PC-9 (cell line): ENCODE data around the gene MR1.

Experiments used
- CTCF ChIP-seq: fragments of 200-600 bp; sonication (generic); conservative IDR thresholded peaks from 2 replicates; pipeline ENCODE4 v1.6.1; 2017; ENCODE audit warnings: mixed run types, antibody characterized with exemption, mild to moderate bottlenecking, moderate library complexity
- EZH2 ChIP-seq: fragments of 200-600 bp; sonication (generic); IDR thresholded peaks from 2 replicates; pipeline ENCODE4 v1.8.0; 2017; ENCODE audit warnings: antibody characterized with exemption, low read depth

- TF ChIP-seq CTCF: no peak
- no peak for TF ChIP-seq EZH2
Measured at GRCh38 chr1:181028615-181029014, 5.2 kb upstream of the MR1 start.
